GM12878 (cell line): ENCODE results near the gene WDR11.

Experiments used
- CREB1 ChIP-seq: IDR thresholded peaks from 2 replicates; pipeline ENCODE4 v1.6.1; 2012; ENCODE audit warnings: low read depth, mild to moderate bottlenecking, inconsistent platforms
- FOXK2 ChIP-seq: fragments of 450-650 bp; IDR thresholded peaks from 2 replicates; pipeline ENCODE4 v1.6.1; 2017; ENCODE audit warnings: mild to moderate bottlenecking, moderate library complexity
- KDM1A ChIP-seq: fragments of 200-600 bp; sonication (generic); IDR thresholded peaks from 2 replicates; pipeline ENCODE4 v1.6.1; 2016; ENCODE audit warnings: borderline replicate concordance
- POLR2AphosphoS5 ChIP-seq: IDR thresholded peaks from 2 replicates; pipeline ENCODE4 v1.6.1; 2011; ENCODE audit warnings: mild to moderate bottlenecking, low read length, inconsistent platforms
- SIN3A ChIP-seq: IDR thresholded peaks from 2 replicates; pipeline ENCODE4 v1.6.1; 2012; ENCODE audit warnings: low read depth, low read length, improper control_type of control experiment
- SMC3 ChIP-seq: IDR thresholded peaks from 2 replicates; pipeline ENCODE4 v1.6.1; 2011; ENCODE audit warnings: low read length, improper control_type of control experiment, borderline replicate concordance
- TARDBP ChIP-seq: IDR thresholded peaks from 2 replicates; pipeline ENCODE4 v1.6.1; 2016; ENCODE audit warnings: borderline replicate concordance
- TF ChIP-seq, protein P1 (sequence below): fragments of 450-650 bp; formaldehyde crosslinking; IDR thresholded peaks from 2 replicates; pipeline ENCODE4 v1.4.0; 2022; ENCODE audit warnings: mild to moderate bottlenecking, moderate library complexity
- TF ChIP-seq, protein P2 (sequence below): IDR thresholded peaks from 2 replicates; pipeline ENCODE4 v1.6.1; 2012; ENCODE audit warnings: low read depth, low read length, improper control_type of control experiment
- TF ChIP-seq, protein P3 (sequence below): fragments of 450-650 bp; IDR thresholded peaks from 2 replicates; pipeline ENCODE4 v1.6.1; 2017; ENCODE audit warnings: low read depth, mild to moderate bottlenecking, moderate library complexity
- TF ChIP-seq, protein P4 (sequence below), 3 experiments: IDR thresholded peaks in 2 of 3; conservative IDR thresholded peaks in 1 of 3; 2 replicates each; pipeline ENCODE4 v1.5.1; 2011; ENCODE audit warnings: low read depth in 3 of 3, low read length in 3 of 3, mild to moderate bottlenecking in 3 of 3, control low read depth in 2 of 3, moderate library complexity in 2 of 3, inconsistent platforms in 1 of 3, mixed read lengths in 1 of 3; ENCODE audit not compliant: control insufficient read depth in 2 of 3, insufficient read depth in 1 of 3; ENCODE audit errors: extremely low read depth in 1 of 3

DNA sequence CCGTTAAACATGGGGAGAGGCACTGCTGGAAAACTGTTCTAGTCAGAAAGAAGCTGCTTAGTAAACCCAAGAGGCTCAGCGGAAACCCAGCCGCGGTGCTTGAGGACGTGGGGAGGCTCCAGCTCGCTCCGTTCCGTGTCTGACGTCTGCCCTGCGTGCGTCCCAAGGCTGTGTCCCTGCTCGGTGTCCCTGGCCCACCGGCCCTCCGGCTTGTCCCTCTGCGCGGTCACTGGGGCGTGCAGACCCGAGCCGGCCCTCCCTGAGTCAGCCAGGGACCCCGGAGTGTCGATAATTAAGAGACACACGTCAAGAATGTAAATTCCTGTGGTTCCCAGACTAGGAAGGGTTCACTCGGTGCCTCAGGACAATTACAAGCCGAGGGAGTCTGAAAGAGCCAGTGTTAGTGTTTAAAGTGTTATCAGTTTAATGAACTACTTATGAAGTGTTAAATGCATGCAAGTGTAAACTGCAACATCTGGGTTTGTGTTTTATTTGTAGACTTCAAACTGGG lies 98.9 kb downstream of the WDR11 start:
- TF ChIP-seq CREB1 (no peak), FOXK2 (no peak), SIN3A (no peak), TARDBP (no peak), KDM1A (no peak), POLR2AphosphoS5 (no peak), SMC3 (no peak)
- TF ChIP-seq, protein P1, sequence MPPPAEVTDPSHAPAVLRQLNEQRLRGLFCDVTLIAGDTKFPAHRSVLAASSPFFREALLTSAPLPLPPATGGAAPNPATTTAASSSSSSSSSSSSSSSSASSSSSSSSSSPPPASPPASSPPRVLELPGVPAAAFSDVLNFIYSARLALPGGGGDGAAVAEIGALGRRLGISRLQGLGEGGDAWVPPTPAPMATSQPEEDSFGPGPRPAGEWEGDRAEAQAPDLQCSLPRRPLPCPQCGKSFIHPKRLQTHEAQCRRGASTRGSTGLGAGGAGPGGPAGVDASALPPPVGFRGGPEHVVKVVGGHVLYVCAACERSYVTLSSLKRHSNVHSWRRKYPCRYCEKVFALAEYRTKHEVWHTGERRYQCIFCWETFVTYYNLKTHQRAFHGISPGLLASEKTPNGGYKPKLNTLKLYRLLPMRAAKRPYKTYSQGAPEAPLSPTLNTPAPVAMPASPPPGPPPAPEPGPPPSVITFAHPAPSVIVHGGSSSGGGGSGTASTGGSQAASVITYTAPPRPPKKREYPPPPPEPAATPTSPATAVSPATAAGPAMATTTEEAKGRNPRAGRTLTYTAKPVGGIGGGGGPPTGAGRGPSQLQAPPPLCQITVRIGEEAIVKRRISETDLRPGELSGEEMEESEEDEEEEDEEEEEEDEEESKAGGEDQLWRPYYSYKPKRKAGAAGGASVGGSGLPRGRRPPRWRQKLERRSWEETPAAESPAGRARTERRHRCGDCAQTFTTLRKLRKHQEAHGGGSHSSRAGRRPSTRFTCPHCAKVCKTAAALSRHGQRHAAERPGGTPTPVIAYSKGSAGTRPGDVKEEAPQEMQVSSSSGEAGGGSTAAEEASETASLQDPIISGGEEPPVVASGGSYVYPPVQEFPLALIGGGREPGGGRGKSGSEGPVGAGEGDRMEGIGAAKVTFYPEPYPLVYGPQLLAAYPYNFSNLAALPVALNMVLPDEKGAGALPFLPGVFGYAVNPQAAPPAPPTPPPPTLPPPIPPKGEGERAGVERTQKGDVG (CRISPR knock-in tag): no peak
- TF ChIP-seq, protein P2, sequence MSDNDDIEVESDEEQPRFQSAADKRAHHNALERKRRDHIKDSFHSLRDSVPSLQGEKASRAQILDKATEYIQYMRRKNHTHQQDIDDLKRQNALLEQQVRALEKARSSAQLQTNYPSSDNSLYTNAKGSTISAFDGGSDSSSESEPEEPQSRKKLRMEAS: no peak
- TF ChIP-seq, protein P3, sequence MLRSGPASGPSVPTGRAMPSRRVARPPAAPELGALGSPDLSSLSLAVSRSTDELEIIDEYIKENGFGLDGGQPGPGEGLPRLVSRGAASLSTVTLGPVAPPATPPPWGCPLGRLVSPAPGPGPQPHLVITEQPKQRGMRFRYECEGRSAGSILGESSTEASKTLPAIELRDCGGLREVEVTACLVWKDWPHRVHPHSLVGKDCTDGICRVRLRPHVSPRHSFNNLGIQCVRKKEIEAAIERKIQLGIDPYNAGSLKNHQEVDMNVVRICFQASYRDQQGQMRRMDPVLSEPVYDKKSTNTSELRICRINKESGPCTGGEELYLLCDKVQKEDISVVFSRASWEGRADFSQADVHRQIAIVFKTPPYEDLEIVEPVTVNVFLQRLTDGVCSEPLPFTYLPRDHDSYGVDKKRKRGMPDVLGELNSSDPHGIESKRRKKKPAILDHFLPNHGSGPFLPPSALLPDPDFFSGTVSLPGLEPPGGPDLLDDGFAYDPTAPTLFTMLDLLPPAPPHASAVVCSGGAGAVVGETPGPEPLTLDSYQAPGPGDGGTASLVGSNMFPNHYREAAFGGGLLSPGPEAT: no peak
- TF ChIP-seq, protein P4, sequence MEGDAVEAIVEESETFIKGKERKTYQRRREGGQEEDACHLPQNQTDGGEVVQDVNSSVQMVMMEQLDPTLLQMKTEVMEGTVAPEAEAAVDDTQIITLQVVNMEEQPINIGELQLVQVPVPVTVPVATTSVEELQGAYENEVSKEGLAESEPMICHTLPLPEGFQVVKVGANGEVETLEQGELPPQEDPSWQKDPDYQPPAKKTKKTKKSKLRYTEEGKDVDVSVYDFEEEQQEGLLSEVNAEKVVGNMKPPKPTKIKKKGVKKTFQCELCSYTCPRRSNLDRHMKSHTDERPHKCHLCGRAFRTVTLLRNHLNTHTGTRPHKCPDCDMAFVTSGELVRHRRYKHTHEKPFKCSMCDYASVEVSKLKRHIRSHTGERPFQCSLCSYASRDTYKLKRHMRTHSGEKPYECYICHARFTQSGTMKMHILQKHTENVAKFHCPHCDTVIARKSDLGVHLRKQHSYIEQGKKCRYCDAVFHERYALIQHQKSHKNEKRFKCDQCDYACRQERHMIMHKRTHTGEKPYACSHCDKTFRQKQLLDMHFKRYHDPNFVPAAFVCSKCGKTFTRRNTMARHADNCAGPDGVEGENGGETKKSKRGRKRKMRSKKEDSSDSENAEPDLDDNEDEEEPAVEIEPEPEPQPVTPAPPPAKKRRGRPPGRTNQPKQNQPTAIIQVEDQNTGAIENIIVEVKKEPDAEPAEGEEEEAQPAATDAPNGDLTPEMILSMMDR (IDR thresholded peaks at IDR 0.05 in 2 of 3, conservative IDR thresholded peaks at IDR 0.05 in 1 of 3; ENCODE audit: control insufficient read depth in 2 of 3, extremely low read depth in 1 of 3, insufficient read depth in 1 of 3, low read depth in 3 of 3, low read length in 3 of 3): no peak
